NCI-H1436 treated with DMSO at 0.1 percent for 48 hours (cell line): ENCODE data around the gene KRTAP9-2.
"Not testable (repeated sequence)": the region's sequence is repeated elsewhere in the genome, so short reads cannot be mapped to it uniquely, and the experiment has no call there.

Source experiments
- DNase-seq: peaks from one replicate; lab custom pipeline; 2025; lab: John Stamatoyannopoulos, UW

The KRTAP9-2 gene

GRCh38 chr17:41237116-41237515, 10.7 kb downstream of the KRTAP9-2 start:
- not testable (repeated sequence) for DNase-seq

DNA sequence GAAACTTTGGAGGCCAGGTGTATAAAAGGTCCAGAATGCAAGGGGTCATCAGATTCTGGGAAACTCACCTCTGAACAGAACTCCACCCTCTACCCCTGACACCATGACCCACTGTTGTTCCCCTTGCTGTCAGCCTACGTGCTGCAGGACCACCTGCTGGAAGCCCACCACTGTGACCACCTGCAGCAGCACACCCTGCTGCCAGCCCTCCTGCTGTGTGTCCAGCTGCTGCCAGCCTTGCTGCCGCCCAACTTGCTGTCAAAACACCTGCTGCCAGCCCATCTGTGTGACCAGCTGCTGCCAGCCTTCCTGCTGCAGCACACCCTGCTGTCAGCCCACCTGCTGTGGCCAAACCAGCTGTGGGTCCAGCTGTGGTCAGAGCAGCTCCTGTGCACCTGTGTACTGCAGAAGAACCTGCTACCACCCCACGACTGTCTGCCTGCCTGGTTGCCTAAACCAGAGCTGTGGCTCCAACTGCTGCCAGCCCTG, 11.5 kb downstream of the KRTAP9-2 start, which contains the start of gene KRTAP9-8:
KRTAP9-8 (plus strand) TSS at position 51 of the 489 bp plus-strand sequence; CDS start at position 104, 53 bp downstream.
- DNase-seq, result not testable (repeated sequence)

DNA sequence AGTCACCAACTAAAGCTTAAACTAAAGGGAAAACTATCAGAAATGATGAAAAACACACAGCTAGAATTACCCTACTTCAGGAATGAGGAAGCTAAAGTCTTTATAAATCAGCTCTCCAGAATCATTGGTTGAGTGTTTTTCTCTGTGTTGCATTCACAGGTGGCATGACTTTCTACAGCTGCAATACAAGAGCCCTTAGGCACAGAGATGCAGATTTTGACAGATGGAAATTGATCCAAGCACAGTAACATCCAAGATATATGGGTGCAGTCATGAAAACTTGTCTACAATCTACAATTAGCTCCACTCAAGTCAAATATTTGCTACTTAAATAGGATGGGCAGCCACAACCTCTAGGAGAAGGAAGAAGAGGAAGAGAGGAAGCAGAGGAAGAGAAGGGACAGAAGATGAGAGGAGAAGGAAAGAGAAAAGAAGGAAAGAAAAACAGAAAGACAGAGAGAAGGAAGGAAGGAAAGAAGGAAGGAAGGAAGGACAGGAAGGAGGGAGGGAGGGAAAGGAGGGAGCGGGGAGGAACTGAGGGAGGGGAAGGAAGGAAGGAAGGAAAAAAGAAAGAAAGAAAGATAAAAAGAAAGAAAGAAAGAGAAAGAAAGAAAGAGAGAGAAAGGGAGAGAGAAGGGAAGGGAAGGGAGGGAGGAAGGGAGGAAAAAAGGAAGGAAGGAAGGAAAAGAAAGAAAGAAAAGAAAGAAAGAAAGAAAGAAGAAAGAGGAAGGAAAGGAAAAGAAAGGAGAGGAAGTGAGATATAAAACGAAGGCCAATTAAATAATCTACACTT, 20.7 kb downstream of the KRTAP9-2 start:
- not testable (repeated sequence) for DNase-seq

GRCh38 chr17:41249637-41250240, 23.3 kb downstream of the KRTAP9-2 start, which contains the start of gene KRTAP9-4:
Gene KRTAP9-4 (plus strand): TSS chr17:41249687. CDS start chr17:41249721, 34 bp downstream.
- DNase-seq, result not testable (repeated sequence)

GRCh38 chr17:41251261-41251660, 24.8 kb downstream of the KRTAP9-2 start:
- DNase-seq, result no peak

GRCh38 chr17:41254861-41255260, 28.4 kb downstream of the KRTAP9-2 start:
- no peak for DNase-seq

DNA sequence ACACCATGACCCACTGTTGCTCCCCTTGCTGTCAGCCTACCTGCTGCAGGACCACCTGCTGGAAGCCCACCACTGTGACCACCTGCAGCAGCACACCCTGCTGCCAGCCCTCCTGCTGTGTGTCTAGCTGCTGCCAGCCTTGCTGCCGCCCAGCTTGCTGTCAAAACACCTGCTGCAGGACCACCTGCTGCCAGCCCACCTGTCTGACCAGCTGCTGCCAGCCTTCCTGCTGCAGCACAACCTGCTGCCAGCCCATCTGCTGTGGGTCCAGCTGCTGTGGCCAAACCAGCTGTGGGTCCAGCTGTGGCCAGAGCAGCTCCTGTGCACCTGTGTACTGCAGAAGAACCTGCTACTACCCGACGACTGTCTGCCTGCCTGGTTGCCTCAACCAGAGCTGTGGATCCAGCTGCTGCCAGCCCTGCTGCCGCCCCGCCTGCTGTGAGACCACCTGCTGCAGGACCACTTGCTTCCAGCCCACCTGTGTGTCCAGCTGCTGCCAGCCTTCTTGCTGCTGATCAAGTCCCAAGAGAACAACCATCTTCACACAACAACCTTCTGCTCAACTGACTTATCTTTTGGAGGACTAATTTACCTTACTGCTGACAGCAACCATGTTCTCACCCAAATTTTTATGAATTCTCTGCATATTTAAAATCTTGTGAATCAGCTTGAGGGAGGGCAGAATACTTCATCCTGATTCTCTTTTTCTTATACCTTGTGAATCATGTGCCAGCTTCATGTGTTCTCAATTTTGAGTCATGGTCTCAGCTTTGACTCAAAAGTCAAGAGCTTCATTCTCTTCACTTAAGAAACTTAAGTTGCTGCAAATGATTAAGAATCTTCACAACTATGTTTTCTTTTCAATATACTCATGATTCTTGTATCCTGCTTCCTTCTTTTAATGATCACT, 29.2 kb downstream of the KRTAP9-2 start, which contains the start of gene KRTAP9-9:
KRTAP9-9 (plus strand) TSS at position 4 of the 910 bp plus-strand sequence.
- not testable (repeated sequence) for DNase-seq

- DNase-seq, result no peak
These were observed 29.8 kb downstream of the KRTAP9-2 start for GRCh38 chr17:41256291-41256685.

- DNase-seq, result no peak
These were observed 32.0 kb downstream of the KRTAP9-2 start for GRCh38 chr17:41258406-41258805.

DNA sequence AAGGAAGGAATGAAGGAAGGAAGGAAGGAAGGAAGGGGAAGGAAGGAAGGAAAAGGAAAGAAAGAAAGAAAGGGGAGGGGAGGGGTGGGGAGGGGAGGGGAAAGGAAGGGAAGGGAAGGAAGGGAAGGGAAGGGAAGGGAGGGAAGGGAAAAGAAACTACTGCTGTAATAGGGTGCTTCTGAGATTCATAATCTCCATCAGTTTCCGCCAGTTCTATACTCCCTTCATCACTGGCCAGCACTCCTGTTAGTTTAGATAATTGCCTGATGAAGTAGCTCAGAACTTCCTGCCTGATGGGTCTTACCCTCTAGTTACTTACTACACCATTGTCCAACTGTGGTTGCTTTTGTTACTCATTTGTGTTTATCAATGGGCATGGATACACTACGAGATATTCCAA, 36.8 kb downstream of the KRTAP9-2 start:
- no peak for DNase-seq

- no peak for DNase-seq
These were observed 38.2 kb downstream of the KRTAP9-2 start for GRCh38 chr17:41264599-41264998.

GRCh38 chr17:41265078-41265477, 38.6 kb downstream of the KRTAP9-2 start, which contains the start of gene KRTAP9-6:
Gene KRTAP9-6 (plus strand): TSS chr17:41265378. CDS start chr17:41265378, 0 bp downstream.
- DNase-seq, result no peak

- no peak for DNase-seq
These were observed 41.3 kb downstream of the KRTAP9-2 start for GRCh38 chr17:41267711-41268110.

- not testable (repeated sequence) for DNase-seq
These were observed 44.9 kb downstream of the KRTAP9-2 start for GRCh38 chr17:41271323-41271722.

- DNase-seq, result no peak
These were observed 45.4 kb downstream of the KRTAP9-2 start for GRCh38 chr17:41271858-41272257.

DNA sequence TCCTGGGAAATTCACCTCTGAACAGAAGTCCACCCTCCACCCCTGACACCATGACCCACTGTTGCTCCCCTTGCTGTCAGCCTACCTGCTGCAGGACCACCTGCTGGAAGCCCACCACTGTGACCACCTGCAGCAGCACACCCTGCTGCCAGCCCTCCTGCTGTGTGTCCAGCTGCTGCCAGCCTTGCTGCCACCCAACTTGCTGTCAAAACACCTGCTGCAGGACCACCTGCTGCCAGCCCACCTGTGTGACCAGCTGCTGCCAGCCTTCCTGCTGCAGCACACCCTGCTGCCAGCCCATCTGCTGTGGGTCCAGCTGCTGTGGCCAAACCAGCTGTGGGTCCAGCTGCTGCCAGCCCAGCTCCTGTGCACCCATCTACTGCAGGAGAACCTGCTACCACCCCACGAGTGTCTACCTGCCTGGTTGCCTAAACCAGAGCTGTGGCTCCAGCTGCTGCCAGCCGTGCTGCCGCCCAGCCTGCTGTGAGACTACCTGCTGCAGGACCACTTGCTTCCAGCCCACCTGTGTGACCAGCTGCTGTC, 49.3 kb downstream of the KRTAP9-2 start, which contains the start of gene KRTAP9-7:
KRTAP9-7 (plus strand) TSS at position 51 of the 543 bp plus-strand sequence; CDS start at position 51, 0 bp downstream.
- not testable (repeated sequence) for DNase-seq
